PC-9 (cell line): ENCODE measurements around the gene MOB3B.

ENCODE experiments used
- CTCF ChIP-seq: fragments of 200-600 bp; sonication (generic); conservative IDR thresholded peaks from 2 replicates; pipeline ENCODE4 v1.6.1; 2017; ENCODE audit warnings: mixed run types, antibody characterized with exemption, mild to moderate bottlenecking, moderate library complexity
- EZH2 ChIP-seq: fragments of 200-600 bp; sonication (generic); IDR thresholded peaks from 2 replicates; pipeline ENCODE4 v1.8.0; 2017; ENCODE audit warnings: antibody characterized with exemption, low read depth

GRCh38 chr9:27548055-27548741 lies 18.6 kb upstream of the MOB3B start:
- peak; percentile 47 for TF ChIP-seq CTCF
- TF ChIP-seq EZH2: no peak
